ENCODE data around the gene CD99L2.

DNA sequence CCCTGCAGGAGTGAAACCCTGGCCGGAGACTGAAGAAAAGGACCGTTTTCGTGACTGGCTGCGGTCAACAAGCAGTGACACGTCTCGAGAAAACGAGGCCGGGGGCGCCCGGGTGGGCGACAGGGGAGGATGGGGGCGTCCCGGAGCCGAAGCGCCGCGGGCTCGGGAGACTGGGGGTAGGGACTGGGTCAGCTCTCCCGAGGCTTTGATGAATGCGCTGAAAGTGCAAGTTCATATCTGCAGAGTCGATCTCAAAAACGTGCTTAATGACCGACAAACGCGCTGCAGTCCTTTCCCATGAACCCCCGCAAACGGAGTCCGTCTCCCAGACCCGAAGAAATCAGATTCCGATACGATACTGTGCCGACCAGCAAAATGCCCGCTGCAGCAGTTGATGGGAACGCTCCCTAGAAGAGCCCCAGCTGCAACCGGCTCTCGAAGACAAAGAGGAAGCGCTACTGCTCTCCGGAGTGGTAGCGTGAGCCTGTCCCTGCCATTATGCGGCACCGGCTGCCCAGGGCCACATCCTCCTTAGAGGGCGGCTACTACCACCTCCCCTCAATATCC, 806 bp upstream of the CD99L2 start:
- TF ChIP-seq CTCF (IDR thresholded peaks at IDR 0.05; ENCODE audit: low read length) = no peak
- TF ChIP-seq EZH2 (IDR thresholded peaks at IDR 0.05; ENCODE audit: borderline replicate concordance, low read length) = no peak
